HG03045 (cell line): ENCODE measurements around the gene CDH23.

Experiments used
- ATAC-seq: cut with Tn5 transposase; IDR thresholded peaks from one replicate; pipeline ENCODE4 v1.9.1; 2021; ENCODE audit warnings: mild to moderate bottlenecking, moderate library complexity; ENCODE audit not compliant: unreplicated experiment

The CDH23 gene

GRCh38 chr10:71615538-71616329 is 219.0 kb downstream of the CDH23 start:
- ATAC-seq: no peak

GRCh38 chr10:71616817-71617654 is 220.3 kb downstream of the CDH23 start:
- ATAC-seq: no peak

- ATAC-seq: no peak
Measured at GRCh38 chr10:71618176-71618575, 221.5 kb downstream of the CDH23 start.

GRCh38 chr10:71618598-71618997 is 221.9 kb downstream of the CDH23 start:
- no peak for ATAC-seq

- ATAC-seq: no peak
Measured at GRCh38 chr10:71620642-71621041, 223.9 kb downstream of the CDH23 start.

- ATAC-seq: no peak
Measured at GRCh38 chr10:71621231-71622153, 224.8 kb downstream of the CDH23 start.

GRCh38 chr10:71622154-71622526 is 225.4 kb downstream of the CDH23 start:
- no peak for ATAC-seq

- no peak for ATAC-seq
Measured at GRCh38 chr10:71622616-71623015, 225.9 kb downstream of the CDH23 start.

- no peak for ATAC-seq
Measured at GRCh38 chr10:71623098-71623985, 226.6 kb downstream of the CDH23 start.

GRCh38 chr10:71623986-71624291 is 227.2 kb downstream of the CDH23 start:
- no peak for ATAC-seq

- ATAC-seq: no peak
Measured at GRCh38 chr10:71625445-71626175, 228.9 kb downstream of the CDH23 start.

- ATAC-seq: no peak
Measured at GRCh38 chr10:71627230-71627939, 230.7 kb downstream of the CDH23 start.

GRCh38 chr10:71627956-71628355 is 231.2 kb downstream of the CDH23 start:
- ATAC-seq: no peak

GRCh38 chr10:71629131-71629530 is 232.4 kb downstream of the CDH23 start:
- no peak for ATAC-seq

- ATAC-seq: no peak
Measured at GRCh38 chr10:71630168-71630567, 233.4 kb downstream of the CDH23 start.

GRCh38 chr10:71631007-71631861 is 234.5 kb downstream of the CDH23 start:
- ATAC-seq: no peak

- ATAC-seq: no peak
Measured at GRCh38 chr10:71632200-71632820, 235.6 kb downstream of the CDH23 start.
